Ishikawa (cell line): ENCODE measurements around the gene DIPK1B.

Experiments used
- FOXM1 ChIP-seq: IDR thresholded peaks from 2 replicates; pipeline ENCODE4 v1.6.1; 2012; ENCODE audit warnings: low read depth, borderline replicate concordance
- TF ChIP-seq, protein P1 (sequence below): IDR thresholded peaks from 2 replicates; pipeline ENCODE4 v1.6.1; 2012

DNA sequence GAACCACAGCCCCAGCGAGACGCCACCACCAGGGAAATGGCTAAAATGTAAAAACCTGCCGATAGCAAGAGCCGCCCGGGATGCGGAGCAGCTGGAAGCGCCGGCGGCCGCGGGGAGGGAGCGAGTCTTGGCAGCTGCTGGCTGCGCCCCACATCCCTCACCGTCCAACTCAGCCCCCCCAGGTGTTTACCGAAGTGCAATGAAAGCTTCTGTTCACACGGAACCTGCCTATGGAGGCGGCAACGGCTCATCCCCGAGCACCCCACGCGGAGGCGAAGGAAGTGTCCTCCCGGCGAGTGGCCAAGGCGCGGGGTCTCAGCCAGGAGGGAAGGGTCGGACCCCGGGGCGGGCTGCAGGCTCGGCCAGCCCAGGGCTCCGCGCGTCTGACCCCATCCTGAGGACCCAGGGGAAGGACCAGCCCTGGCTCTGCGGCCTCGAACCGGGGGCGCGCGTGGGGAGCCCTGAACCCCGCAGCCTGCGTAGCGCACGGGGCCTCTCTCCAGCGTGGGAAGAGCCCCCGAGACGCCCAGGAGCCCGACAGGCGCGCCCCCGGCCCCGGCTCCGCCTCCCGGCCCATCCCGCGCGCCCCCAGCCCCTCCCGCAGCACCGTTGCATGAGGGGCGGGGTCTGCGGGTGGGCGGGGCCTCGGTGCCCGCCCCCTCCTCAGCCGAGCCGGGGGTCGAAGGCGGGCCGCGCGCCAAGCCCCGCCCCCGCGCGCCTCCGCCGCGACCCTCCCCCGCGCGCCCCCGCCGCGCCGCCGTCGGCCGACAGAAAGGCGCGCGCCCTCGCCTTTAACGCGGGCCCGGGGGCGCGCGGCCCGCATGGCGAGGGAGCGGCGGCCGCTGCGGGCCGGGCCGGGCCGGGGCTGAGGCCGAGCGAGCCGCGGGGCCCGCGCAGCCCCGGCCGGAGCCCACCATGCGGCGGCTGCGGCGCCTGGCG lies at the start of gene DIPK1B:
- no peak for TF ChIP-seq FOXM1
- TF ChIP-seq, protein P1, sequence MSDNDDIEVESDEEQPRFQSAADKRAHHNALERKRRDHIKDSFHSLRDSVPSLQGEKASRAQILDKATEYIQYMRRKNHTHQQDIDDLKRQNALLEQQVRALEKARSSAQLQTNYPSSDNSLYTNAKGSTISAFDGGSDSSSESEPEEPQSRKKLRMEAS, result no peak
